HEK293 (cell line): Measurements from ENCODE around the gene PPP2R2D.

Experiments
- CTCF ChIP-seq: fragments of 450-650 bp; formaldehyde crosslinking; IDR thresholded peaks from 2 replicates; pipeline ENCODE4 v1.5.1; 2016; ENCODE audit warnings: missing biosample characterization, missing genetic modification characterization
- HOXD13 ChIP-seq: sonication (generic); formaldehyde crosslinking; IDR thresholded peaks from 2 replicates; pipeline ENCODE4 v1.8.0; 2022; ENCODE audit warnings: missing genetic modification reagents, borderline replicate concordance
- SALL2 ChIP-seq: fragments of 450-650 bp; formaldehyde crosslinking; IDR thresholded peaks from 2 replicates; pipeline ENCODE4 v1.5.0; 2017; ENCODE audit warnings: missing biosample characterization, mild to moderate bottlenecking, missing genetic modification characterization, borderline replicate concordance
- ZNF335 ChIP-seq: fragments of 450-650 bp; formaldehyde crosslinking; conservative IDR thresholded peaks from 2 replicates; pipeline ENCODE4 v1.5.1; 2016; ENCODE audit warnings: missing biosample characterization, missing genetic modification characterization
- ZNF549 ChIP-seq: fragments of 450-650 bp; IDR thresholded peaks from 2 replicates; pipeline ENCODE4 v1.5.1; 2018; ENCODE audit warnings: missing biosample characterization, missing genetic modification characterization, mild to moderate bottlenecking, inconsistent platforms, moderate library complexity
- TF ChIP-seq, protein P1 (sequence below): fragments of 450-650 bp; formaldehyde crosslinking; IDR thresholded peaks from 2 replicates; pipeline ENCODE4 v1.5.0; 2017; ENCODE audit warnings: missing biosample characterization, missing genetic modification characterization, borderline replicate concordance

DNA sequence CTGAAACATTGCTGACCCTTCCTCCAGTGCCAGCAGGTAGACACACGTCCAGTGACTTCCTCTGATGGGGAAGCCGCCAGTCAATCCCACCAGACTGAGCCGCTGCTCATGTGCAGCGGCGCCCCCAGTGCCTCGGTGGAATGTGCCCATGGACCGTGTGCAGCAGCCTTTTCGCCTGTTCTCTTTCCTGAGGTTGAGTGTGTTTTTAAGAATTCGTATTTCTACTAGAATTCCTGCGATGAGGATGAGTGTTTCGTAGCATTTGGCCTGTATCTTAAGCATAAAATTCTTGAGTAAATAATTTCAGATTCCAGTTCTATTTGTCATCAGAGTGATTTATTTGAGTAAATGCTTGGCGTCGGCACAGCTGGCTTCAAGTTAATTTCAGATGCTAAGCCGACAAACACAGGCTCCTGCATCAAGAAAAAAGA, 45.5 kb downstream of the PPP2R2D start:
- TF ChIP-seq ZNF549 (tag by site-specific recombination), result no peak
- TF ChIP-seq ZNF335 (tag by site-specific recombination), result no peak
- TF ChIP-seq CTCF (tag by site-specific recombination), result no peak
- TF ChIP-seq, protein P1, sequence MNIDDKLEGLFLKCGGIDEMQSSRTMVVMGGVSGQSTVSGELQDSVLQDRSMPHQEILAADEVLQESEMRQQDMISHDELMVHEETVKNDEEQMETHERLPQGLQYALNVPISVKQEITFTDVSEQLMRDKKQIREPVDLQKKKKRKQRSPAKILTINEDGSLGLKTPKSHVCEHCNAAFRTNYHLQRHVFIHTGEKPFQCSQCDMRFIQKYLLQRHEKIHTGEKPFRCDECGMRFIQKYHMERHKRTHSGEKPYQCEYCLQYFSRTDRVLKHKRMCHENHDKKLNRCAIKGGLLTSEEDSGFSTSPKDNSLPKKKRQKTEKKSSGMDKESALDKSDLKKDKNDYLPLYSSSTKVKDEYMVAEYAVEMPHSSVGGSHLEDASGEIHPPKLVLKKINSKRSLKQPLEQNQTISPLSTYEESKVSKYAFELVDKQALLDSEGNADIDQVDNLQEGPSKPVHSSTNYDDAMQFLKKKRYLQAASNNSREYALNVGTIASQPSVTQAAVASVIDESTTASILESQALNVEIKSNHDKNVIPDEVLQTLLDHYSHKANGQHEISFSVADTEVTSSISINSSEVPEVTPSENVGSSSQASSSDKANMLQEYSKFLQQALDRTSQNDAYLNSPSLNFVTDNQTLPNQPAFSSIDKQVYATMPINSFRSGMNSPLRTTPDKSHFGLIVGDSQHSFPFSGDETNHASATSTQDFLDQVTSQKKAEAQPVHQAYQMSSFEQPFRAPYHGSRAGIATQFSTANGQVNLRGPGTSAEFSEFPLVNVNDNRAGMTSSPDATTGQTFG (tag by site-specific recombination), result no peak
- no peak for TF ChIP-seq SALL2
- no peak for TF ChIP-seq HOXD13
